Type B pancreatic cell (in vitro differentiated cells): ENCODE data around the gene CDC42BPG. TPM values are rescaled to one million over a fixed set of nuclear protein-coding genes. Genes with fewer than 3 reads are reported as not detected.
A peak's percentile ranks its signal among the peaks of the same experiment; 100 is the strongest.

ENCODE experiments used
- DNase-seq: peaks from one replicate; pipeline ENCODE4 v3.0.0; 2021; ENCODE audit warnings: mixed read lengths; ENCODE audit not compliant: unreplicated experiment; ENCODE audit errors: extremely low spot score
- H3K27ac Mint-ChIP-seq: 2 replicates; pipeline ENCODE4 v1.8.0; 2021; ENCODE audit warnings: mild to moderate bottlenecking, mixed read lengths
- H3K27me3 Mint-ChIP-seq: 2 replicates; pipeline ENCODE4 v1.8.0; 2021; ENCODE audit warnings: mixed read lengths
- H3K36me3 Mint-ChIP-seq: 2 replicates; pipeline ENCODE4 v1.8.0; 2021; ENCODE audit warnings: mixed read lengths
- H3K4me1 Mint-ChIP-seq: one replicate; pipeline ENCODE4 v1.8.0; 2021; ENCODE audit warnings: mixed read lengths; ENCODE audit not compliant: unreplicated experiment
- H3K4me3 Mint-ChIP-seq: 2 replicates; pipeline ENCODE4 v1.8.0; 2021; ENCODE audit warnings: mild to moderate bottlenecking, mixed read lengths
- H3K9me3 Mint-ChIP-seq: 2 replicates; pipeline ENCODE4 v1.8.0; 2021; ENCODE audit warnings: mixed read lengths
- CTCF ChIP-seq: fragments of 200-600 bp; sonication (generic); conservative IDR thresholded peaks from 2 replicates; pipeline ENCODE4 v1.5.0; 2021; ENCODE audit warnings: antibody characterized with exemption, mild to moderate bottlenecking
- total RNA-seq: library from RNA; stranded (reverse); gene quantifications from 2 replicates; pipeline ENCODE4 v1.2.1, GENCODE V29; 2021; ENCODE audit warnings: low replicate concordance

CDC42BPG gene
- total RNA-seq, 1 donor from 2014 or later, result 20.1 TPM

DNA sequence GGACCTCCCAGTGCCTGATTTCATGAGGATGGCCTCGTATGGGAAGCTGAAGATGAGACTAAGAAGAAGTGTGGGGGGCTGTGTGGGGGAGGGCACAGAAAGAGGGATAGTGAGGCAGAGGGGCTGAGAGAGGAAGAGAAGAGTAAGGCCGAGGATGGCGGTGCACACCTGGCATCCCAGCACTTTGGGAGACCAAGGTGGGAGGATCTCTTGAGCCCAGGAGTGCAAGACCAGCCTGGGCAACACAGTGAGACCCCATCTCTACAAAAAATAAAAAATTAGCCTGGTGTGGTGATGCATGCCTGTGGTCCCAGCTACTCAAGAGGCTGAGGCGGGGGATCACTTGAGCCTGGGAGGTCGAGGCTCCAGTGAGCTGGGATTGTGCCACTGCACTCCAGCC is 47.4 kb upstream of the CDC42BPG start:
- Mint-ChIP-seq H3K36me3 (no peaks in the 10 kb centered on the region), H3K27ac (peak overlapping the region; percentile 89), H3K4me1 (peaks cover 17% of the 10 kb centered on the region), H3K27me3 (no peaks in the 10 kb centered on the region), H3K4me3 (peak overlapping the region; percentile 80), H3K9me3 (no peaks in the 10 kb centered on the region)
- no peak for TF ChIP-seq CTCF
- DNase-seq, result no peak

GRCh38 chr11:64891215-64891848 is 46.9 kb upstream of the CDC42BPG start:
- H3K36me3 Mint-ChIP-seq, result no peaks in the 10 kb centered on the region
- peaks cover 17% of the 10 kb centered on the region for H3K4me1 Mint-ChIP-seq
- no peak for TF ChIP-seq CTCF
- H3K9me3 Mint-ChIP-seq, result no peaks in the 10 kb centered on the region
- no peaks in the 10 kb centered on the region for H3K27me3 Mint-ChIP-seq
- H3K4me3 Mint-ChIP-seq, result peak overlapping the region; percentile 80
- peak overlapping the region; percentile 89 for H3K27ac Mint-ChIP-seq
- DNase-seq, result no peak

GRCh38 chr11:64890522-64890939 is 46.1 kb upstream of the CDC42BPG start:
- Mint-ChIP-seq H3K4me1 (peaks cover 23% of the 10 kb centered on the region), H3K4me3 (peak overlapping the region; percentile 63)

DNA sequence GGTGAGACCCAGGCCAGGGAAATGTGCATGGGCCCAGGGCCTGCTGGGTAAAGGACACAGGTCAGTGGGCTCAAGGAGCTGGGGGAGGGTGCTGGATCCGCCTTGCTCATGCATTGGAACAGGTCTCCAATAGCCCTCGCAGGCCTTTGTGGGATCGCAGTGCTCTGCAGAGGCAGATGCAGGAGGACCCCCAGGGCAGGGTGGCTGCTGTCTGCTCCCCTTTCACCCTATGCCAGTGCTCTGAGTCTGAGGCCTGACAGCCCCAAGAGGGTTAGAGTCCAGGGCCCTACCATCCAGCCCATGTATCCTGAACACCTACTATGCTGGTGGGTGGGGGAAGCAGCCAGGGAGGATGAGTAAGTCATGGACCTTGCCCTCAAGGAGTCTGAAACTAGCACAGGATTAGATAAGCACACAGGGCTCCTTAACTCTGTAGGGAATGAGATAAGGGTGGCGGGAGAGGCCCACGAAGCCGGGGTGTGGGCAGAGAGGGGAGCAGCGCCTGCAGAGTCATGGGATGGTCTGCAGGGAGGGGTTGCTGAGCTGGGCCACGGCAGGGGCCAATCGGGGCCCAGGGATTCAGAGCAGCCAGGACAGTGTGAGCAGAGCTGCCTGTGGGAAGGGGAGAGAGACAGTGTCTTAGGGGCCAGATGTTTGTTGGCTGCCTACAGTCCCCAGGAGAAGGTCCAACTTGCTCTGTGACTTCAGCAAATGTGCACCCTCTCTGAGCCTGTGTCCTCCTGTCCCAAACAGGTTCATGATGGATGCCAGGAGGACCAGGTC is 44.5 kb upstream of the CDC42BPG start:
- Mint-ChIP-seq H3K4me1 (peaks cover 20% of the 10 kb centered on the region), H3K27me3 (no peaks in the 10 kb centered on the region), H3K4me3 (peak overlapping the region; percentile 44), H3K27ac (peak overlapping the region; percentile 74), H3K9me3 (no peaks in the 10 kb centered on the region), H3K36me3 (no peaks in the 10 kb centered on the region)
- no peak for TF ChIP-seq CTCF
- DNase-seq, result no peak

More at GRCh38 chr11:64890522-64890939, 46.1 kb upstream of the CDC42BPG start:
- Mint-ChIP-seq H3K27ac (peak overlapping the region; percentile 89), H3K9me3 (no peaks in the 10 kb centered on the region), H3K27me3 (no peaks in the 10 kb centered on the region), H3K36me3 (no peaks in the 10 kb centered on the region)
- no peak for TF ChIP-seq CTCF
- no peak for DNase-seq

DNA sequence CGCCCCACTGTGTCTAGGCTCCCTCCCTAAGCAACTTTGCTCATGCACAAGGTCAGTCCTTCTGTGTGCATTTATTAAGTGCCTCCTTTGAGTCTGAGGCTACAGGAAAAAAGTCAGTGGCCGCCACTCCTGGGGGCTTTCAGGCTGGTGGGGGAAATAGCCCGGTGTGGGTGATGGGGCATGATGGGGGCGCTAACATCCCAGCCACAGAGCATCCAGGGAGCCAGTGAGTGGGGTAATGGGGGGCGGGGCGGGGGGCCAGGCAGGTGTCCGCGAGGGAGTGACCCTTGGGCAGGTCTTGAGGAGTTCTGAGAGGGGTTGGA is 43.9 kb upstream of the CDC42BPG start:
- H3K4me3 Mint-ChIP-seq, result peak overlapping the region; percentile 86
- peaks cover 20% of the 10 kb centered on the region for H3K4me1 Mint-ChIP-seq
- H3K27me3 Mint-ChIP-seq, result no peaks in the 10 kb centered on the region
- TF ChIP-seq CTCF, result no peak
- H3K36me3 Mint-ChIP-seq, result no peaks in the 10 kb centered on the region
- H3K27ac Mint-ChIP-seq, result peak overlapping the region; percentile 88
- no peaks in the 10 kb centered on the region for H3K9me3 Mint-ChIP-seq
- DNase-seq, result no peak
